Trophoblast cell (in vitro differentiated cells and primary cell): Measurements from ENCODE around the gene NPL.

Experiments used
- DNase-seq, 2 donors: peaks; one replicate each; pipeline ENCODE4 v3.0.0-alpha.2; 2016
- H2AFZ ChIP-seq: 2 replicates; pipeline ENCODE4 v1.6.1; 2013; ENCODE audit warnings: low read length, moderate library complexity, mild to moderate bottlenecking; ENCODE audit not compliant: insufficient read depth, poor library complexity
- H2AK5ac ChIP-seq: 2 replicates; pipeline ENCODE4 v1.6.1; 2013; ENCODE audit warnings: mild to moderate bottlenecking, low read length
- H2BK120ac ChIP-seq: 2 replicates; pipeline ENCODE4 v1.6.1; 2013; ENCODE audit warnings: low read length, mild to moderate bottlenecking, moderate library complexity; ENCODE audit not compliant: insufficient read depth, poor library complexity
- H2BK12ac ChIP-seq: 2 replicates; pipeline ENCODE4 v1.6.1; 2013; ENCODE audit warnings: mild to moderate bottlenecking, low read length, moderate library complexity
- H2BK5ac ChIP-seq: 2 replicates; pipeline ENCODE4 v1.6.1; 2013; ENCODE audit warnings: low read length, low read depth, moderate library complexity, mild to moderate bottlenecking; ENCODE audit not compliant: poor library complexity
- H3K14ac ChIP-seq: 2 replicates; pipeline ENCODE4 v1.6.1; 2013; ENCODE audit warnings: mild to moderate bottlenecking, low read length
- H3K18ac ChIP-seq: 2 replicates; pipeline ENCODE4 v1.6.1; 2013; ENCODE audit warnings: mild to moderate bottlenecking, low read length
- H3K23ac ChIP-seq: 2 replicates; pipeline ENCODE4 v1.6.1; 2013; ENCODE audit warnings: low read length
- H3K27ac ChIP-seq: 2 replicates; pipeline ENCODE4 v1.5.1; 2013; ENCODE audit warnings: low read depth, mild to moderate bottlenecking, inconsistent platforms, low read length, moderate library complexity
- H3K27me3 ChIP-seq: 2 replicates; pipeline ENCODE4 v1.6.1; 2013; ENCODE audit warnings: inconsistent platforms, mild to moderate bottlenecking, low read length, moderate library complexity; ENCODE audit not compliant: insufficient read depth
- H3K36me3 ChIP-seq, 2 experiments: 1 replicate in 1 of 2; 2 replicates in 1 of 2; pipeline ENCODE4 v1.6.1; 2013; ENCODE audit warnings: low read length in 2 of 2, mild to moderate bottlenecking in 2 of 2, moderate library complexity in 1 of 2; ENCODE audit not compliant: insufficient read depth in 2 of 2, control insufficient read depth in 1 of 2
- H3K4ac ChIP-seq: 2 replicates; pipeline ENCODE4 v1.6.1; 2013; ENCODE audit warnings: low read depth, mild to moderate bottlenecking, low read length, moderate library complexity
- H3K4me1 ChIP-seq, 2 experiments: 1 replicate in 1 of 2; 2 replicates in 1 of 2; pipeline ENCODE4 v1.6.1; 2013; ENCODE audit warnings: low read length in 2 of 2, mild to moderate bottlenecking in 2 of 2, moderate library complexity in 1 of 2; ENCODE audit not compliant: insufficient read depth in 2 of 2, control insufficient read depth in 1 of 2
- H3K4me2 ChIP-seq: 2 replicates; pipeline ENCODE4 v1.6.1; 2013; ENCODE audit warnings: inconsistent platforms, mild to moderate bottlenecking, low read length, moderate library complexity
- H3K4me3 ChIP-seq: 2 replicates; pipeline ENCODE4 v1.5.1; 2013; ENCODE audit warnings: mild to moderate bottlenecking, low read depth, low read length, inconsistent platforms
- H3K79me1 ChIP-seq: one replicate; pipeline ENCODE4 v1.6.1; 2013; ENCODE audit warnings: low read length
- H3K79me2 ChIP-seq: 2 replicates; pipeline ENCODE4 v1.6.1; 2013; ENCODE audit warnings: low read length, mild to moderate bottlenecking; ENCODE audit not compliant: control insufficient read depth, insufficient read depth, poor library complexity
- H3K9ac ChIP-seq: 2 replicates; pipeline ENCODE4 v1.6.1; 2013; ENCODE audit warnings: mild to moderate bottlenecking, low read length
- H3K9me3 ChIP-seq: 2 replicates; pipeline ENCODE4 v1.6.1; 2013; ENCODE audit warnings: low read depth, mild to moderate bottlenecking, control low read depth, inconsistent platforms, low read length; ENCODE audit not compliant: insufficient read depth
- H4K12ac ChIP-seq: 2 replicates; pipeline ENCODE4 v1.6.1; 2013; ENCODE audit warnings: low read depth, mild to moderate bottlenecking, low read length, moderate library complexity
- H4K8ac ChIP-seq: 2 replicates; pipeline ENCODE4 v1.6.1; 2013; ENCODE audit warnings: low read depth, mild to moderate bottlenecking, low read length, moderate library complexity
- H4K91ac ChIP-seq: one replicate; pipeline ENCODE4 v1.6.1; 2013; ENCODE audit warnings: low read depth, mild to moderate bottlenecking, low read length, moderate library complexity
- WGBS: extraction: QIAGEN DNeasy Blood & Tissue Kit; methylation state at CpG from one replicate; pipeline ENCODE4 v1.1.7; 2013; ENCODE audit warnings: missing lambda C conversion rate; ENCODE audit not compliant: insufficient read length, insufficient coverage; ENCODE audit errors: extremely low coverage; 5-methylcytosine and 5-hydroxymethylcytosine counted together

Gene NPL

DNA sequence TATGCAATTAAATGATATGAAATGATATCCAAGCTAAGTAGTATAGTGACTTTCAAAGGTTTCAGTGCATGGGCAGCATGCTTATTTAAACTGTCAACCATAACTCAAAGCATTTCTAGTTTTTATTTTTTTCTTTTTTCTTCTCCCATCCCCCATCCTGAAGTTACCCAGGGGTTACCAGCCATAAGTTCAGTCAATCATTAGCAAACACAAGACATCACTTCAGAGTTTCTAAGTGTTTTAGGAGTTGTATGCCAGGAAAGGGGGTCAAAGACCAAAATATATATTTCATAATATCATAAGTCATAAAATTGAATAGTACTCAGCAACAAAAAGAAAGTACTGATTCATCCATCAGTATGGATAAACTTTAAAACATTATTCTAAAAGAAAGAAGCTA, 78.3 kb downstream of the NPL start:
- Histone ChIP-seq H4K12ac (no peak overlapping the region), H2BK120ac (no peak overlapping the region), H3K18ac (no peak overlapping the region), H3K9me3 (peaks cover 6% of the 10 kb centered on the region), H3K4ac (no peak overlapping the region), H3K9ac (no peak overlapping the region), H3K36me3 (peaks cover 26 to 32% of the 10 kb centered on the region in 2 experiments), H3K4me2 (no peak overlapping the region), H4K91ac (no peak overlapping the region), H4K8ac (no peak overlapping the region), H3K14ac (no peak overlapping the region), H2AFZ (no peak overlapping the region), H3K79me1 (no peaks in the 10 kb centered on the region), H3K23ac (no peak overlapping the region), H2BK12ac (no peak overlapping the region), H3K27me3 (no peaks in the 10 kb centered on the region), H3K4me1 (no peaks in the 10 kb centered on the region), H3K4me3 (no peak overlapping the region), H3K27ac (no peak overlapping the region), H3K79me2 (peaks cover under 1% of the 10 kb centered on the region), H2AK5ac (no peak overlapping the region), H2BK5ac (no peak overlapping the region)
- DNase-seq: no peak

DNA sequence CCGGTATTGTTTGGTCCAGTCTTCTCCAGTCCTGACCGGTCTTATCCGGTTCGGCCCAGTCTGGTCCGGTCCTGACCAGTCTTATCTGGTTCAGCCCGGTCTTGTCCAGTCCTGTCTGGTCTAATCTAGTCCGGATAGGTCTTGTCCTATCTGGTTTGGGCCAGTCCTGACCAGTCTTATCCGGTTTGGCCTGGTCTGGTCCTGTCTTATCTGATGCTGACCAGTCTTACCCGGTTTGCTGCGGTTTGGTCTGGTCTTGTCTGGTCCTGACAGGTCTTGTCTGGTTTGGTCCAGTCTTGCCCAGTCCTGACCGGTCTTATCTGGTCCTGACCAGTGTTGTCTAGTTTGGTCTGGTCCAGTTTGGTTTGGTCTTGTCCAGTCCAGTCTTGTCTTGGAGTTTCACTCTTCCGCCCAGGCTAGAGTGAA, 79.7 kb downstream of the NPL start:
- Histone ChIP-seq H3K27me3 (no peaks in the 10 kb centered on the region), H3K36me3 (peaks cover 23 to 38% of the 10 kb centered on the region in 2 experiments), H2AK5ac (no peak overlapping the region), H3K79me2 (peaks cover 2% of the 10 kb centered on the region), H3K14ac (no peak overlapping the region), H4K8ac (no peak overlapping the region), H3K27ac (no peak overlapping the region), H3K4me1 (no peaks in the 10 kb centered on the region), H3K23ac (no peak overlapping the region), H2BK5ac (no peak overlapping the region), H3K9ac (no peak overlapping the region), H4K12ac (no peak overlapping the region), H3K4me2 (no peak overlapping the region), H4K91ac (no peak overlapping the region), H3K79me1 (no peaks in the 10 kb centered on the region), H3K4me3 (no peak overlapping the region), H2BK120ac (no peak overlapping the region), H3K9me3 (peaks cover 6% of the 10 kb centered on the region), H3K18ac (no peak overlapping the region), H2BK12ac (no peak overlapping the region), H2AFZ (no peak overlapping the region), H3K4ac (no peak overlapping the region)
- no peak for DNase-seq
- no CpG with 5 or more reads among the region's 12 CpGs for WGBS

DNA sequence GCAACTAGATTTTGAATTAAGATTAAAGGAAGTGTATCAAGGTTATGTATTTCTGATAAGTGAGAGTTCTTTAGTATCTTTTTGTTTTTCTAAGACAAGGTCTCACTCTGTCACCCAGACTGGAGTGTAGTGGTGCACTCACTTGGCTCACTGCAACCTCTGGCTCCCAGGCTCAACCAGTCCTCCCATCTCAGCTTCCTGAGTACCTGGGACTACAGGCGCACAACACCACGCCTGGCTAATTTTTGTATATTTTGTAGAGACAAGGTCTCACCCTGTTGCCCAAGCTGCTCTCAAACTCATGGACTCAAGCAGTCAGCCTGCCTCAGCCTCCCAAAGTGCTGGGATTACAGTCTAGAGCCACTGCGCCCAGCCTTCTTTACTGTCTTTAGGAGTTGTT, 83.3 kb downstream of the NPL start:
- H3K27me3 ChIP-seq: no peaks in the 10 kb centered on the region
- H2AK5ac ChIP-seq: no peak overlapping the region
- no peak overlapping the region for H2BK12ac ChIP-seq
- H2BK120ac ChIP-seq: no peak overlapping the region
- H2BK5ac ChIP-seq: no peak overlapping the region
- H3K18ac ChIP-seq: no peak overlapping the region
- no peak overlapping the region for H3K27ac ChIP-seq
- no peak overlapping the region for H3K4me3 ChIP-seq
- no peak overlapping the region for H3K23ac ChIP-seq
- H3K14ac ChIP-seq: no peak overlapping the region
- H3K4me2 ChIP-seq: no peak overlapping the region
- H4K91ac ChIP-seq: no peak overlapping the region
- no peak overlapping the region for H4K8ac ChIP-seq
- H3K4ac ChIP-seq: no peak overlapping the region
- no peaks in the 10 kb centered on the region for H3K4me1 ChIP-seq
- DNase-seq: no peak
- no peak overlapping the region for H3K9ac ChIP-seq
- H3K36me3 ChIP-seq: peaks cover 20 to 45% of the 10 kb centered on the region in 2 experiments
- no peak overlapping the region for H4K12ac ChIP-seq
- no peaks in the 10 kb centered on the region for H3K79me1 ChIP-seq
- H3K9me3 ChIP-seq: peaks cover 6% of the 10 kb centered on the region
- no CpG with 5 or more reads among the region's 3 CpGs for WGBS
- no peak overlapping the region for H2AFZ ChIP-seq
- H3K79me2 ChIP-seq: peaks cover 2% of the 10 kb centered on the region

DNA sequence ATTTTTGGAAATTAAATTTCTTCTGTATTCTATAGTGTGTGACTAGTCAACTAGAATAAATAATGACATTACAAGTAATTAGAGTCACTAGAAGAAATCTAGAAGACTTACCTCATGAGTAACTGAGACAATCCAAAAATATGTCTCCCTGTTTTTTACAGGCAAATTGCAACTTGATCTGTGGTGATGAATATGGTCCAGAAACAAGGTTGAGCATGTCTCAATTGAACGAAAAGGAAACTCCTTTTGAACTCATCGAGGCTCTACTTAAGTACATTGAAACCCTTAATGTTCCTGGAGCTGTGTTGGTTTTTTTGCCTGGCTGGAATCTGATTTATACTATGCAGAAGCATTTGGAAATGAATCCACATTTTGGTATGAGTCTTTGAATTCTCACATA, 86.3 kb downstream of the NPL start:
- no peak overlapping the region for H3K4ac ChIP-seq
- H2BK5ac ChIP-seq: no peak overlapping the region
- H4K12ac ChIP-seq: no peak overlapping the region
- H2AFZ ChIP-seq: no peak overlapping the region
- no peak overlapping the region for H2BK12ac ChIP-seq
- H4K8ac ChIP-seq: no peak overlapping the region
- H3K9me3 ChIP-seq: no peaks in the 10 kb centered on the region
- no peak for DNase-seq
- H3K14ac ChIP-seq: no peak overlapping the region
- H3K18ac ChIP-seq: no peak overlapping the region
- H3K79me2 ChIP-seq: peaks cover 2% of the 10 kb centered on the region
- no peak overlapping the region for H4K91ac ChIP-seq
- WGBS: no CpG with 5 or more reads among the region's 2 CpGs
- no peak overlapping the region for H2AK5ac ChIP-seq
- H3K9ac ChIP-seq: no peak overlapping the region
- H3K27ac ChIP-seq: no peak overlapping the region
- H3K79me1 ChIP-seq: no peaks in the 10 kb centered on the region
- H3K27me3 ChIP-seq: no peaks in the 10 kb centered on the region
- H3K4me2 ChIP-seq: no peak overlapping the region
- peaks cover 16 to 50% of the 10 kb centered on the region in 2 experiments for H3K36me3 ChIP-seq
- H3K23ac ChIP-seq: no peak overlapping the region
- no peak overlapping the region for H3K4me3 ChIP-seq
- H3K4me1 ChIP-seq: no peaks in the 10 kb centered on the region
- H2BK120ac ChIP-seq: no peak overlapping the region
